NT2/D1 (cell line): Measurements from ENCODE around the gene TLK1.

Experiments used
- SUZ12 ChIP-seq: IDR thresholded peaks from 2 replicates; pipeline ENCODE4 v1.6.1; 2011; ENCODE audit not compliant: insufficient read length, insufficient read depth; ENCODE audit errors: extremely low read depth
- YY1 ChIP-seq: IDR thresholded peaks from 2 replicates; pipeline ENCODE4 v1.6.1; 2011; ENCODE audit not compliant: insufficient read length, insufficient read depth
- ZNF274 ChIP-seq: IDR thresholded peaks from 2 replicates; pipeline ENCODE4 v1.6.1; 2011; ENCODE audit warnings: mild to moderate bottlenecking, low read depth, low read length

DNA sequence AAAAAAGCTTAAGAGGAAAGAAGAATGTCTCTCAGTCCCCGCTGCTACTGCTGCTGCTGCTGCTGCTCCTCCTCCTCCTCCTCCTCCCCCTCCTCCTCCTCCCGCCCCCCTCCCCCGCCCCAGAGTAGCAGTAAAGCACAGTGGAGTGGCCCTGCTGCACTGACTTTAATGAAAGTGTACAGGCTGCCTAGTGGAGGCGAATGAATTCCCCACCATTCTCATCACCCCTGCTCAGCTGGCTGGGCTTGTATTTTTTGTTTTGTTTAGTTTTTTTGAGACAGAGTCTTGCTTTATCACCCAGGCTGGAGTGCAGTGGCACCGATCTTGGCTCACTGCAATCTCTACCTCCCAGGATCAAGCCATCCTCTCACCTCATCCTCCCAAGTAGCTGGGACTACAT lies 197.3 kb downstream of the TLK1 start:
- TF ChIP-seq YY1: no peak
- no peak for TF ChIP-seq ZNF274
- TF ChIP-seq SUZ12: no peak
